Keratinocyte (primary cell): ENCODE measurements around the gene PDZRN4.

Experiments
- EZH2 ChIP-seq: IDR thresholded peaks from one replicate; pipeline ENCODE4 v1.6.1; 2012; ENCODE audit warnings: inconsistent platforms, mild to moderate bottlenecking, low read length, moderate library complexity
- TF ChIP-seq, protein P1 (sequence below), 3 experiments: IDR thresholded peaks in 1 of 3; conservative IDR thresholded peaks in 1 of 3; optimal IDR thresholded peaks in 1 of 3; 2 replicates in 2 of 3; 3 replicates in 1 of 3; pipeline versions ENCODE3 to v1.5.1; 2011; ENCODE audit warnings: low read length in 3 of 3, mild to moderate bottlenecking in 3 of 3, moderate library complexity in 2 of 3, control low read depth in 1 of 3, inconsistent platforms in 1 of 3; ENCODE audit not compliant: insufficient read depth in 2 of 3; ENCODE audit errors: extremely low read depth in 1 of 3

DNA sequence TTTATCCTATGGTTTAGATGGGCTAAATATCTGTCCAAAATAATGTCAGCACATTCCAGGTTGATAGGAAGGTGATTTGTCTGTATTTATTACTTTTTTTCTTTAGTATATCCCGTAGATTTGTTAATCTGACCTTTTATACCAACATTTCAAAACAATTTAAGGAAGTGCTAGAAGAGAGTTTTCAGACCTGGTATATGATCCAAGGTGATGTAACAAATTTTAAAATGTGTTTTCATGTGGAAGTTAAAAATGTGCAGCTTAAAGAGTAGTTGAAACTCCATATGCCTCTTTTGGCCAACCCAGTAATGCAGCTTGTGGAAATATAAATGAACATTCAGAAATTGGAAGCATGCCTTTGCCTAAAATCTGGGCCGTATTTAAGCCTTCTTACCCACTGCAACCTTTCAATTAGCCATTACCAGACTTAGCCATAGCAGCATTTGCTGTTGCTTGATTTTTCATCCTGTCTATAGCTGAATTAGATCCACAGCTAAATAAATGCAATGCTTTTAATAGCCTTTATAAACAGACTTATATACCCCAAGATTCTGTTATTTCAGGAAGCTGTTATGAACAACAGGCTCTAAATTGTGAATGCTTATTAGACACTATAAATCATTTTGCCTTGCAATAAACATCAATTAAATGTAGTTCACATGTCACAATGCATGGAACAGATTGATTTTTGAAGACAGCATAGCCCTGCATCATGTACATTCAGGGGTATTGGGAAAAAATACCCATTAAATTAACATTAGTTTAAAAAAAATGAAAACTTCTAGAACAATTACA, 271.2 kb downstream of the PDZRN4 start:
- TF ChIP-seq, protein P1, sequence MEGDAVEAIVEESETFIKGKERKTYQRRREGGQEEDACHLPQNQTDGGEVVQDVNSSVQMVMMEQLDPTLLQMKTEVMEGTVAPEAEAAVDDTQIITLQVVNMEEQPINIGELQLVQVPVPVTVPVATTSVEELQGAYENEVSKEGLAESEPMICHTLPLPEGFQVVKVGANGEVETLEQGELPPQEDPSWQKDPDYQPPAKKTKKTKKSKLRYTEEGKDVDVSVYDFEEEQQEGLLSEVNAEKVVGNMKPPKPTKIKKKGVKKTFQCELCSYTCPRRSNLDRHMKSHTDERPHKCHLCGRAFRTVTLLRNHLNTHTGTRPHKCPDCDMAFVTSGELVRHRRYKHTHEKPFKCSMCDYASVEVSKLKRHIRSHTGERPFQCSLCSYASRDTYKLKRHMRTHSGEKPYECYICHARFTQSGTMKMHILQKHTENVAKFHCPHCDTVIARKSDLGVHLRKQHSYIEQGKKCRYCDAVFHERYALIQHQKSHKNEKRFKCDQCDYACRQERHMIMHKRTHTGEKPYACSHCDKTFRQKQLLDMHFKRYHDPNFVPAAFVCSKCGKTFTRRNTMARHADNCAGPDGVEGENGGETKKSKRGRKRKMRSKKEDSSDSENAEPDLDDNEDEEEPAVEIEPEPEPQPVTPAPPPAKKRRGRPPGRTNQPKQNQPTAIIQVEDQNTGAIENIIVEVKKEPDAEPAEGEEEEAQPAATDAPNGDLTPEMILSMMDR (optimal IDR thresholded peaks at IDR 0.05 in 1 of 3, IDR thresholded peaks at IDR 0.05 in 1 of 3, conservative IDR thresholded peaks at IDR 0.05 in 1 of 3; ENCODE audit: extremely low read depth in 1 of 3, insufficient read depth in 2 of 3, low read length in 3 of 3): no peak
- no peak for TF ChIP-seq EZH2
